HG02938 (cell line): ENCODE results near the gene GJB2.

Experiments
- ATAC-seq: cut with Tn5 transposase; IDR thresholded peaks from one replicate; pipeline ENCODE4 v1.9.1; 2021; ENCODE audit warnings: mild to moderate bottlenecking, moderate library complexity; ENCODE audit not compliant: unreplicated experiment

Gene GJB2

GRCh38 chr13:20193162-20193906 lies 596 bp upstream of the GJB2 start:
- no peak for ATAC-seq

- no peak for ATAC-seq
Observed at GRCh38 chr13:20192158-20192835, 441 bp downstream of the GJB2 start.

- ATAC-seq, result no peak
Observed at GRCh38 chr13:20191311-20192157, 1.2 kb downstream of the GJB2 start.

GRCh38 chr13:20190481-20191310 lies 2.0 kb downstream of the GJB2 start:
- no peak for ATAC-seq

GRCh38 chr13:20190076-20190475 lies 2.7 kb downstream of the GJB2 start:
- ATAC-seq, result no peak

- ATAC-seq, result no peak
Observed at GRCh38 chr13:20188667-20189553, 3.8 kb downstream of the GJB2 start.

- ATAC-seq, result no peak
Observed at GRCh38 chr13:20186771-20187170, 6.0 kb downstream of the GJB2 start.

GRCh38 chr13:20185366-20186056 lies 7.2 kb downstream of the GJB2 start:
- no peak for ATAC-seq

GRCh38 chr13:20182231-20182846 lies 10.4 kb downstream of the GJB2 start:
- peak; percentile 67 for ATAC-seq

GRCh38 chr13:20181188-20181587 lies 11.6 kb downstream of the GJB2 start:
- ATAC-seq, result no peak

- no peak for ATAC-seq
Observed at GRCh38 chr13:20178156-20178555, 14.6 kb downstream of the GJB2 start.

GRCh38 chr13:20177049-20177831 lies 15.5 kb downstream of the GJB2 start:
- no peak for ATAC-seq

GRCh38 chr13:20175907-20176652 lies 16.7 kb downstream of the GJB2 start:
- ATAC-seq, result no peak

- ATAC-seq, result no peak
Observed at GRCh38 chr13:20175406-20175794, 17.3 kb downstream of the GJB2 start.

GRCh38 chr13:20174656-20175405 lies 17.9 kb downstream of the GJB2 start:
- peak; percentile 89 for ATAC-seq

GRCh38 chr13:20173116-20173746 lies 19.5 kb downstream of the GJB2 start:
- no peak for ATAC-seq
